HG02610 (cell line): ENCODE data around the gene TMEM200A.

Source experiments
- ATAC-seq: cut with Tn5 transposase; IDR thresholded peaks from one replicate; pipeline ENCODE4 v1.9.1; 2021; ENCODE audit warnings: mild to moderate bottlenecking, moderate library complexity; ENCODE audit not compliant: unreplicated experiment

TMEM200A gene

GRCh38 chr6:130482645-130483390 is 117.0 kb downstream of the TMEM200A start:
- ATAC-seq = no peak

GRCh38 chr6:130485870-130486269 is 120.1 kb downstream of the TMEM200A start:
- ATAC-seq = no peak

- no peak for ATAC-seq
These were observed 120.6 kb downstream of the TMEM200A start for GRCh38 chr6:130486417-130486816.

- no peak for ATAC-seq
These were observed 123.7 kb downstream of the TMEM200A start for GRCh38 chr6:130489514-130489913.
